A549 (cell line): Measurements from ENCODE around the gene HSPG2. TPM values are rescaled to one million over a fixed set of nuclear protein-coding genes. Genes with fewer than 3 reads are reported as not detected.
A peak's percentile ranks its signal among the peaks of the same experiment; 100 is the strongest.

ENCODE experiments used
- ATAC-seq, 2 experiments: fragments of 200-7000 bp in 1 of 2; fragments of >200 bp in 1 of 2; cut with Nextera tagmentation in 1 of 2; cut with Tn5 transposase in 1 of 2; 3 replicates each; pipeline versions ENCODE4 v1.8.0 to v1.9.1; 2018 to 2020; ENCODE audit warnings: mild to moderate bottlenecking in 1 of 2, moderate library complexity in 1 of 2
- CTCF ChIA-PET: fragments of 300-600 bp; sonication (Branson Sonifier 250); formaldehyde crosslinking; extraction: SDS; loops from one replicate; lab custom pipeline; 2021; ENCODE audit warnings: antibody characterized with exemption, inconsistent platforms; lab: Yijun Ruan, JAX
- POLR2A ChIA-PET: fragments of 350-600 bp; formaldehyde crosslinking; extraction: SDS; loops from one replicate; lab custom pipeline; 2021; ENCODE audit warnings: antibody characterized with exemption, inconsistent platforms; lab: Yijun Ruan, JAX
- DNase-seq, 2 experiments: peaks; one replicate each; pipeline versions ENCODE4 v3.0.0 to v3.0.0-alpha.2; 2011 to 2016; ENCODE audit warnings: low read depth in 1 of 2, low spot score in 1 of 2
- FAIRE-seq: peaks from 2 replicates; lab custom pipeline; 2011; peaks lifted over from hg19 to GRCh38; lab: Jason Lieb, UNC
- H3K27ac ChIP-seq, 2 experiments: fragments of >200 bp; sonication (Bioruptor Twin); formaldehyde crosslinking; 3 replicates each; pipeline ENCODE4 v1.5.1; 2016 to 2017
- H3K4me1 ChIP-seq: fragments of >200 bp; sonication (Bioruptor Twin); formaldehyde crosslinking; 3 replicates; pipeline ENCODE4 v1.6.1; 2016
- H3K4me2 ChIP-seq: fragments of >200 bp; sonication (Bioruptor Twin); formaldehyde crosslinking; 3 replicates; pipeline ENCODE4 v1.6.1; 2016
- H3K4me3 ChIP-seq: fragments of >200 bp; sonication (Bioruptor Twin); formaldehyde crosslinking; 3 replicates; pipeline ENCODE4 v1.5.1; 2016
- H3K9me3 ChIP-seq: fragments of >200 bp; sonication (Bioruptor Twin); formaldehyde crosslinking; 3 replicates; pipeline ENCODE4 v1.6.1; 2016
- CEBPB ChIP-seq, 2 experiments: fragments of >200 bp in 1 of 2; sonication (Bioruptor Twin) in 1 of 2; formaldehyde crosslinking in 1 of 2; IDR thresholded peaks; 2 replicates each; pipeline ENCODE4 v1.6.1; 2012 to 2016
- CTCF ChIP-seq: fragments of >200 bp; sonication (Bioruptor Twin); formaldehyde crosslinking; IDR thresholded peaks from 3 replicates; pipeline ENCODE4 v1.5.1; 2016
- E2F6 ChIP-seq: IDR thresholded peaks from 2 replicates; pipeline ENCODE4 v1.6.1; 2012; ENCODE audit warnings: low read depth, borderline replicate concordance
- HDAC2 ChIP-seq: fragments of 200-600 bp; sonication (generic); IDR thresholded peaks from 2 replicates; pipeline ENCODE4 v1.6.1; 2016
- HEYL ChIP-seq: fragments of 250-450 bp; sonication (Bioruptor Pico); IDR thresholded peaks from 2 replicates; pipeline ENCODE4 v1.8.0; 2021; ENCODE audit warnings: mild to moderate bottlenecking, moderate library complexity
- HOXB13 ChIP-seq: fragments of 250-450 bp; sonication (Bioruptor Pico); IDR thresholded peaks from 2 replicates; pipeline ENCODE4 v1.5.0; 2020; ENCODE audit warnings: low read depth, mild to moderate bottlenecking, moderate library complexity
- KDM1A ChIP-seq: fragments of 200-600 bp; sonication (generic); IDR thresholded peaks from 2 replicates; pipeline ENCODE4 v1.6.1; 2016; ENCODE audit warnings: low read depth, mild to moderate bottlenecking
- MAX ChIP-seq: IDR thresholded peaks from 2 replicates; pipeline ENCODE4 v1.6.1; 2012
- NPAS2 ChIP-seq: fragments of 250-450 bp; sonication (Bioruptor Pico); IDR thresholded peaks from 2 replicates; pipeline ENCODE4 v1.8.0; 2022; ENCODE audit warnings: mild to moderate bottlenecking, moderate library complexity, borderline replicate concordance
- RARB ChIP-seq: fragments of 250-450 bp; sonication (Bioruptor Pico); IDR thresholded peaks from 2 replicates; pipeline ENCODE4 v1.8.0; 2021; ENCODE audit warnings: mild to moderate bottlenecking, moderate library complexity
- REST ChIP-seq: fragments of 200-600 bp; sonication (generic); IDR thresholded peaks from 2 replicates; pipeline ENCODE4 v1.6.1; 2016; ENCODE audit warnings: antibody characterized with exemption, mild to moderate bottlenecking, moderate library complexity
- RFX5 ChIP-seq: fragments of 450-650 bp; IDR thresholded peaks from 2 replicates; pipeline ENCODE4 v1.7.1; 2014; ENCODE audit warnings: antibody characterized with exemption, mild to moderate bottlenecking, moderate library complexity
- USF2 ChIP-seq: fragments of 450-650 bp; IDR thresholded peaks from 2 replicates; pipeline ENCODE4 v1.6.1; 2014; ENCODE audit warnings: antibody characterized with exemption
- ZSCAN20 ChIP-seq: fragments of 250-450 bp; sonication (Bioruptor Pico); IDR thresholded peaks from 2 replicates; pipeline ENCODE4 v1.8.0; 2022; ENCODE audit warnings: mild to moderate bottlenecking, moderate library complexity
- WGBS: methylation state at CpG from one replicate; pipeline ENCODE4 v1.1.6; 2017; ENCODE audit errors: missing lambda C conversion rate; 5-methylcytosine and 5-hydroxymethylcytosine counted together
- polyA plus RNA-seq, 4 experiments: library from polyadenylated mRNA; depleted of rRNA in 3 of 4; stranded (reverse); fragments of >200 nt; fragmentation: RNase III in 1 of 4; extraction: RNeasy Plus Mini Kit Qiagen cat#74134 plus additional on column Dnase treatment in 1 of 4; gene quantifications; 2 replicates in 3 of 4; 3 replicates in 1 of 4; pipeline ENCODE4 v1.2.3, GENCODE V29; 2011 to 2017

The HSPG2 gene
- polyA plus RNA-seq, 2 of the 4 experiments (the other 2 are of a cell fraction), result 7.0 to 42.7 TPM

- 0 out of 2 replicates have a peak, but pooled peaks have one; percentile 23 for TF ChIP-seq HOXB13
- TF ChIP-seq E2F6, result peak; percentile 68; the same call in 1 of the 2 replicates
- no peak for TF ChIP-seq CEBPB (IDR thresholded peaks at IDR 0.05)
- TF ChIP-seq MAX, result peak; percentile 75
- TF ChIP-seq REST, result no peak
- TF ChIP-seq NPAS2 (CRISPR knock-in tag), result peak; percentile 23; the same call in 1 of the 2 replicates
- no peak for TF ChIP-seq KDM1A
- TF ChIP-seq RFX5, result no peak
Measured at GRCh38 chr1:21937372-21938121, 437 bp upstream of the HSPG2 start (continued).

GRCh38 chr1:21936366-21937031, 611 bp downstream of the HSPG2 start:
- ChIA-PET POLR2A (interaction anchor here (0.6 to 1.8 kb wide), 3 partner anchors 9 to 89 kb away, joined by 3 to 5 read pairs (median 3); no protein-coding TSS in a partner anchor), CTCF (interaction anchor here (1.0 to 1.8 kb wide), 3 partner anchors 15 to 27 kb away, joined by 4 read pairs; no protein-coding TSS in a partner anchor)
- no peak for TF ChIP-seq USF2
- TF ChIP-seq MAX, result peak; percentile 62
- TF ChIP-seq ZSCAN20 (CRISPR knock-in tag), result no peak
- 0 out of 2 replicates have a peak, but pooled peaks have one; percentile 15 for TF ChIP-seq RARB (CRISPR knock-in tag)
- TF ChIP-seq RFX5, result no peak
- no peak for DNase-seq
- Histone ChIP-seq H3K27ac (peak overlapping the region; percentile 98 to 100), H3K4me1 (peaks cover 74% of the 10 kb centered on the region), H3K9me3 (no peaks in the 10 kb centered on the region), H3K4me3 (peak overlapping the region; percentile 76), H3K4me2 (peak overlapping the region; percentile 92)
- FAIRE-seq, result no peak
- ATAC-seq, result peak; percentile 9 to 25
- 3% methylated on average over 13 of the region's 34 CpGs for WGBS

GRCh38 chr1:21935891-21936365, 1.2 kb downstream of the HSPG2 start:
- H3K4me3 ChIP-seq, result peak overlapping the region; percentile 76
- H3K4me2 ChIP-seq, result peak overlapping the region; percentile 92
- FAIRE-seq (no peak), DNase-seq (peak in 1 of 2 experiments; percentile 56), ATAC-seq (peak; percentile 22 to 39)
- no peaks in the 10 kb centered on the region for H3K9me3 ChIP-seq
- CTCF ChIA-PET, result interaction anchor here (1.0 to 1.8 kb wide), 4 partner anchors 15 to 87 kb away, joined by 3 to 4 read pairs (median 4); no protein-coding TSS in a partner anchor
- no peak for TF ChIP-seq HDAC2
- no peak for TF ChIP-seq HEYL (CRISPR knock-in tag)
- TF ChIP-seq CTCF, result no peak
- no peak for TF ChIP-seq E2F6
- no peak for TF ChIP-seq USF2
- 0% methylated on average over 4 of the region's 8 CpGs for whole genome bisulfite sequencing
- POLR2A ChIA-PET, result interaction anchor here (0.6 to 1.8 kb wide), 4 partner anchors 8 to 92 kb away, joined by 3 to 5 read pairs (median 3); no protein-coding TSS in a partner anchor
- peak overlapping the region; percentile 98 to 100 for H3K27ac ChIP-seq
- peaks cover 79% of the 10 kb centered on the region for H3K4me1 ChIP-seq
